HG03457 (cell line): ENCODE results near the gene CACNB2.

ENCODE experiments used
- ATAC-seq: cut with Tn5 transposase; IDR thresholded peaks from one replicate; pipeline ENCODE4 v1.9.1; 2021; ENCODE audit warnings: moderate number of reproducible peaks; ENCODE audit not compliant: unreplicated experiment

CACNB2 gene

DNA sequence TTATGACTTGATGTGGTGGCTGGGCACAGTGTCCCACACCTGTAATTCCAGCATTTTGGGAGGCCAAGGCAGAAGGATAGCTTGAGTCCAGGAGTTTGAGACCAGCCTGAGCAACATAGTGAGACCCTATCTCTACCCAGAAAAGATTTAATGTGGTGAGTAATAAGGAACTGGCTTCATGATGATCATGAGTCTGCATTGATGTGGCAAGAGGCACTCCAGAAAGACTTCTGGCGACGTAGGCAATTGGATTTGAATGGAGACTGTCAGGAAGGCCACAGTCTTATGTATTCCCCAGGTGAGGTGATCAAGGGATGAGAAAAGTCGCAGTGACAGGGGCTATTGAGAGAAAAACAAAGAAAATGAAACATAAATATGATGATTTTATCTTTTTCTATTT lies 138.0 kb downstream of the CACNB2 start:
- no peak for ATAC-seq

DNA sequence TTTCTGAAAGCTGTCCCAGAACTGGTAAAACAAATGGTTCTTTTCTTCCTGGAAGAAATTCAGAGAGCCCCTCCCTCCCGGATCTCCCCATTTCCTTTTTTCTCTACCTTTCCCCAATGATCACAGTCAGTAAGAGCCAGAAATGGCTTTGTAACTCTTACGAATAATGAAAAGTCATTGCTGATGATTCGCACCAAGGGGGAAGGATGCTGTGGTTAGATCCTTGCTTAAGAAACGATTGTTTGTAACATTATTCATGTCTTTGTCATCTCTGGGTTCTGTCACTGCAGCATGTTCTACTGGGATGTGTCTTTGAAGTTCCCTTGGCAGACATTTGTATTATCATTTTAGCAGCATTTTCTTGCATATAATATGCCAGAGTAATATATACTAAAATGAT lies 138.9 kb downstream of the CACNB2 start:
- ATAC-seq = no peak

DNA sequence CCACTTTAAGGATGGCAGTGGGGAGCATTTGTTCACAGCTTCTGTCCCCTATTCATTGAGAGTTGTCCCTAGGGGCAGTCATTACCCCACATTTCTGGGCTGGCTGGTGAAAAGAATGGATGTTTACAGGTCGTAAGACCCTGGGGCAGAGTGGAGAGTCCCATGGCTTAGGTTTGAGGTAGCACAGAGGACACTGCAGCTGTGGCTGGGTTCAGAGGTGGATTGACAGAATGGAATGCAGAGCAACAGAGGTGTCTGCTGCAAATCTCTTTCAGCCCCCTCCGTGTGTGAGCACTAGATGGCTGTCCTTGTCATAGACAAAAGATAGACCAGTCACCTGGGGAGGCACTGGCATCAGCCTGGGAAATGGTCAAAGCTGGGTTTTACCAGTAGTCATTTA lies 141.9 kb downstream of the CACNB2 start:
- no peak for ATAC-seq

DNA sequence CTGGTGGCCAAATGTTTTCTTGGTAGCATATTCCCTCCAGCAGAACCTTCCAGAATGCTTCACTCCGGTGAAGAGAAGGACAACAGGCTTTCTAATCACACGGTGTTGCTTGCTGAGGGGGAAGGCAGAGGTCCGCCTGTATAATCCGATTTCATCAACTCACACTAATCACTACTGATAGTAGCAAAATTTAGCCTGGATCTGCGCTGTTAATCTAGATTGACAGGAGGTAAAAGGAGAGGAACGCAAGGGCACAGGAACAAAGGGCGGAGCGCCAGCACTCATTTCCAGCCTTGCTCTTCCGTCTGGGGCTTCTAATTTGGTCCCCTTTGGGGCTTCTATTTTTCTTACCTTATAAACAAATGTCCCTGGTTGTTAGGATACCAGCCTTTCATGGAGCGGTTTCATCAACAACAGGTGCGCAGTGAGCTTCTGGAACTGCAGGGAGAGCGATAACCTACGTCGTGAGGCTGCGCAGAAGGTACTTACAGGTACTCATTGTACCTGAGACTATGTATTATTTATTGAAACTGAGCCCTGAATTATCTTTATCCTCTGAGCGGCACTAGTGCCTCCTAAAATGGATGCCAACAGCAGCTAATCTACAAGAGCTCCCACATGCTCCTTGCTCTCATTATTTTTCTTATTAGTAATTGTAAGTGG lies 150.6 kb downstream of the CACNB2 start:
- ATAC-seq = no peak

DNA sequence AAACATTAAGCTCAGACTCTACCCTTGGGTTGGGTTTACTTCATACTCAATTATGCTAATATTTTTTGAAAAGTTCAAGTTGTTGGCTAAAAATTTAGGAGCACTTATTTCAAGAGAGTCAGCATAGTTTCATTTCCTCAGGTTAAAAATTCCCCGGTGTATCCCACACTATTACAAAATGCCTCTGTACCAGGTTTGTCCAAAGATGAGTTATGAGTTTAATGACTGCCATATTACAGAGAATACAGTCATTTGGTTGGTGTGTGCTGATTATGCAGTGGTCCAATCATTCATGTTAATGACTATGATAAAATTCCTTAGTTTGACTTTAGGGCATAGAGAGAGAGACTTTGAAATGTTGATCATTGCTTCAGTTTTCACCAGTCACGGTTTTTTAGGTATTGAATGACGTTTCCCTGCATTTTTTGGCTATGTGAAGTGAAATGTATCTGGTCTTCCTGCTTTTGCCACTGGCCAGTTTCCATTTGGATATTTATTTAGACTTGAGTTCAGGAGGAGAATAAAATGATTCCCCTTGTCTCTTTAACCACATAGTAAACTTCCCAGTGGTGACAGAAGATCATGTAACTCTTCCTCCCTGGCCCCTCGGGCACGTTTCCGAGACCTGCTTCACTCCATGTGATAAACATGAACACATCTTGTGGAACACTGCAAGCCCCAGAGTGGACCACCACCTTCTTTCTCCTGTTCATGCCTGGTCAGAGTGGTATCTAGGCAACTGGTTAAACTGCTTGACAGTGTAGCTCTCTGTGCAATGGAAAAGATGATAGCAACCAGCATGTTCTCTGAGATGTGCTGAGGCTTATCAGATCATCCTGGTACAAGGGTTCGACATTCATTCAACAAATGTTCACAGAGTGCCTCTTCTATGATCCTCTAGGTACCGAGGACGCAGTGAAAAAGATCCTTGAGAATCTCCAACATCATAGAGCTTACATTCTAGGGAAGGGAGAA lies 153.6 kb downstream of the CACNB2 start:
- no peak for ATAC-seq

DNA sequence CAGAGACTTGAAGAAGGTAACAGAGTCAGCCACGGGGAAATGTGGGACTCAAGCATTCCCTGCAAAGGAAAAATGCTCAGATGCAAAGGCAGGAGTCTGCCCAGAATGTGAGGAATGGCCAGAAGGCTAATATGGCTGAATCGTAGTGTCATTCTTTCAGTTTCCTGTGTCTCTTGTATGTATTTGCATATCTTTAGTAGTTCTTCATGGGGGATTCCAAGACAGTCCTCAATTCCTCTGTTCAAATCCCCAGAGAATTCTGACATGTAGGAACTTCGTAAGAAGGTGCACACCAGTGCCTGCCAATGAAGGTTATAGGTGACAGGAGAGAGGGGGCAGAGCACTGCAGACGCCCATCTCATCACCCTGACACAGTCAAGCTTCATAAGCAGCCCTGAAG lies 154.4 kb downstream of the CACNB2 start:
- ATAC-seq = no peak

DNA sequence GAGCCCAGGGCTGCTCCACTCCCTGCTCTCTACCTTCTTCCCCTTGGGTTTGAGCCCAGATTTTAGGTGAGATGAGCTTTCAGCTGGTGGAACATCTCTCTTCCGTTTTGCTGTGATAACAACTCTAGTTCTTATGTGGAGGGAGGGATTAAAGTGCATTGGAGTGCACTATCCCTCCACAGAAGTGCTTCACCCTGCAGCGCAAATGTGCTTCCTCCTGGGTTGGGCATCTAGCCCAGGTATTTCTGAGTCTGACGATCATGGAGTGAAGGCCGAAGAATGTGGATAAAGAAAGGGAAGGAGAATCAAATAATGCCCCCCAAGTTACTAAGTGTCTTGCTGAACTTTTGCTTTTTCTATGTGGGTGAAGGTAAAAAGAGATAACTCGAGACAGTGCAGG lies 157.4 kb downstream of the CACNB2 start:
- ATAC-seq = no peak

DNA sequence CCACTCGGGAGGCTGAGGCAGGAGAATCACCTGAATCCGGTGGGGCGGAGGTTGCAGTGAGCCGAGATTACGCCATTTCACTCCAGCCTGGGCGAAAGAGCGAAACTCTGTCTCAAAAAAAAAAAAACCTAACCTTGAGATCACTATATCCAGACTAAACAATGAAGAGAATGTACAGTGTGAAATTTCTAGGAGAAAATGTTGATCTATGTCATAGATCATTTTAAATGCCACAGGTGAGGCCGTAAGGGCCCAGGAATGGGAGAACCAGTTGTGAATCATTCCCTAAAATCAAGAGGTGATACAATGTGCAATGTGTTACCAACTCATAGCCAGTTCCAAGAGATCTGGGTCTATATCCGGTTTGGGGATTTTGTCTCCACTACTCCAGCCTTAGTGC lies 158.0 kb downstream of the CACNB2 start:
- ATAC-seq = no peak

DNA sequence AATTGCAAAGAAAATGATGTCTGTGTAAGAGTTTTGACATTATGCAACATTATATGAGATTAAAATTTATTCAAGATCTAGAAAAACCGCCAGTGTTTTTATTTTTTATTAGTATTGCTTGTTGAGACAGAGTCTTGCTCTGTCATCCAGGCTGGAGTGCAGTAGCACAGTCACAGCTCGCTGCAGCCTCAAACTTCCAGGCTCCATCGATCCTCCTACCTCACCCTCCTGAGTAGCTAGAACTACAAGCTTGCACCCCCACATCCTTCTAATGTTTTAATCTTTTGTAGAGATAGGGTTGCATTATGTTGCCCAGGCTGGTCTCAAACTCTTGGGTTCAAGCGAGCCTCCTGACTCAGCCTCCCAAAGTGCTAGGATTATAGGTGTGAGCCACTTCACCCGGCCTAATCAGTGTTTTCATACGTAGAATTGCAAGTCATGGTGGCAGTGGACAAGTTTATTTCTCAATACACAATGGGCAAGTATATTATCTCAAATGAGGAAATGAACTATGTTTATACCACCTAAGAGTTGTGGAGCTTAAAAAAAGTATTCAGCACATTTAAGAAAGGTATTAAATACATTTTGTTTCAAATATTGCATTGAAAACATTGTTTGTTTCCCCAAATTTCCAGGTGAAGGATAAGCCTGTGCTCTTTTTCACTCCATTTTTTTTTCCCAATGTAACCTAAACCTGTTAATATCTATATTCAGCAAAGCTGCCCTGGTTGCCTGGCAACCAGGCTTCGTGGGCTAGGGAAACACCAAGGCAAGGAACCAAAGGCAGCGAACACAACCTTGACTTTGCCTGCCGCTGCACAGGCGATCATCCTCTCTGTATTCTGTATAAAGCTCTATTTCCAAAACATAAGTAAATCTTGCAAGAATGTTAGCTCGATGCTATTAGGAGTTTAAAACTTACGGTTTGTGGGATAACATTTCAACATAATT lies 163.9 kb downstream of the CACNB2 start:
- ATAC-seq = no peak

DNA sequence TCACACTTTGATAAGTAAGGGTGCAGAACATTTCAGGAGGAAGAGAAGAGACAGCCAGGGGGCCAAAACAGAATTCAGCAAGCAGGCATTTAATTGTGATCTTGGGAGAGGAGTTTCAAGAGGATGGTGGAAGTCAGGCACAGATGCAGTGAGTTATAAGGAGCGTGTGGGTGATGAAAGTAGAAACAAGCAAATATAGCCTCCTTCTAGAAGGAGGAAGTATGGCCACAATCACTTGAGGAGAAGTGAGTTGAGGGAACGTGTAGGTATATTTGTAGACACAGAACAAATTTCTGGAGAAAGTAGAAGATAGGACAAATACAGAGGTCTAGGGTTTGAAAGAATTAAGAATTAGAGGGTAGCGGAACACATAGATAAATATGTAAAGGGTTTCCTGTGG lies 165.8 kb downstream of the CACNB2 start:
- ATAC-seq = no peak

DNA sequence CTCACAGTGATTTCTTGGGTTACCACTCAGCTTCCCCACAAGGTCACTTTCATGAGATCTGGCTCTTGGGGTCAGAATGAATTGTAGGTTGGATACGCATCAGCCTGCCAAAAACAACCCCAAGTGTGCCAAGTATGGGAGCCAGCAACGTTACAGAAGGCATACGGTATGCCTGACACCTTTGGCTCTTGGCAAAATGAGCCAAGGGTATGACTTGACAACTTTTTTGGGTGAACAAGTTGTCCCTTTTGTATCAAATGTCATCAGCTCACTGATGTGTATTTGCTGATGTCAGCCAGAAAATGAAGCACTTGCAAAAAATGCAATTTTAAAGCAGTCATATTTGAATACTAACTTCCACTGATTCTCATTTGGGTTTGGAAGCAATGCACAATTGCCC lies 168.4 kb downstream of the CACNB2 start:
- ATAC-seq = no peak

DNA sequence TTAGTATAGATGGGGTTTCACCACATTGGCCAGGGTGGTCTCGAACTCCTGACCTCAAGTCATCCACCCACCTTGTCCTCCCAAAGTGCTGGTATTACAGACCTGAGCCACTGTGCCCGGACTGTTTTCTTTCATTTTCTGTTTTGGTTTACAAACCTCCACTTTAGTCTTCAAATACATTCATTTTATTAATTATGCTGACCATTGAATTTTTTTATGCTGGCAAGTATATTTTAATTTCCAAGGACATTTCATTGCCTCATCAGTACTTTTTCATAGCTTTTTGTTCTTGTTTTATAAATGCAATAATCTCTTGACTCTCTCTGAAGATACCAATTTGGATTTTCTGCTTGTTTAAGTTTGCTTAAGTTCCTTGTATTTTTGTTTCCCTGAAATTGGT lies 170.5 kb downstream of the CACNB2 start:
- ATAC-seq = no peak

DNA sequence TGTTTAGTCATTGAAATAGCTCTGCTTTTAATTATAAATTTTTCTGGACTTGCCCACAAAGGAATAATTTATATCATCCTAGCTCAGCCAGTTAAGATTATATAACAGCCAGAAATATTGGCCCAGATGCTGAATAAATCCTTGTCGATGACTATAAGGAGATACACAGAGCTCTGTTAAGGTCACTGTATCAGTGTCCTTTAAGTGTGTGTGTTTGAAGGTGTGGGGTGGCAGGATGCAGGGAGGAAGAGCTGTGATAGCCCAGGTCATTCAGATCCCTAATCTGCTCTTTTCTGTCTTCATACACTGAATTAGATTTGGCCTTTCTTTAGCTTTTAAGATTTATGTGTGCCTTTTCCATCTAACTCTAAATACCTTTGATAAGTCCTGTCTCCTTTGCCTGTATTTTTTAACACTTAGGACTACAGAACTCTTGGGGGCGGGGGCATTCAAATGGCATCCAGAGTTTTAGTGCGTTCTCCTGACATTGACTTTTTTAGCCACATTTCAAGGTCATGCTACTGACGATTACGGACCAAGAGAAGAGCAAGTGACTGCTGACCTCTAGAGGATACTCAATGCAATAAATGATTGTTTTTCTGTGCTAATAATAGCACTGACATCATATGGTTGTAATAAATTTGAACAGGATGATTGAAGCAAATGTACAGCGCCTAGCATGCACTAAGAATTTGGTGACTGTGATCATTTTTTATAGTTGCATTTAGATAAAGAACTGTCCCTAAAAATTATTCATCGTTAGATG lies 172.3 kb downstream of the CACNB2 start:
- ATAC-seq = peak; percentile 79

DNA sequence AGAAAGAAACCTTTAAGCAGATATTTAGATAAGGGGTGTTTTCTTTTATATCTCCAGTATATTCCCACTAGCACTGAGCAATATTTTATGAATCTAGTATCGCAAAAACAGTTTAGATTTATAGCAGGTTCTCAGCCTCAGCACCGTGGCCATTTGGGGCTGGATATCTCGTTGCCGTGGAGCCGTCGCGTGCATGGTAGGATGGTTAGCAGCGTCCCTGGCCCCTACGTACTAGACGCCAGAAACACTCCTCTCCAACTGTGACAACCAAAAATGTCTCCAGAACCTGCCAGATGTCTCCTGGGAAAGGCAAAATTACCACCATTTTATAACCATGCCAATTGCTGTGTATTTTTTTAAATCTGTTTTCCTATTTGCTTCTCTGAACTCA lies 172.9 kb downstream of the CACNB2 start:
- no peak for ATAC-seq

DNA sequence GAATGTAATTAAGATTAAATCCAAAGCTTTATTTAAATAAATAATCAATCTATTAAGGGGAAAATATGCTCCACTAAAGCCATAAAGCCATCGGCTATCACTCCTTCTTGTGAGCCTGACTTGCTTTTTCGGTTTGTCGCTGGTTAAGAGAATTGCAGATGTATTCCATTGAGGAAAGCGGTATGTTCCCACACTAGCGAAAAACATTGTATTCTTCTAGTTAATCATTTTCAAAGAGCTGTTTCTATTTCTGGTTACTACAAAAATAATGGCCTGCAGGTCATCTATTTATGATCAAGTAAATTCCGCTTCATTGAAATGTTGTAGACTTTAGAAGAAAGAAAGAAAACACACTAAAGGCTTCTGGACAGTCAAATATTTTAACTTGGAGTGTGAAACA lies 173.4 kb downstream of the CACNB2 start:
- ATAC-seq = no peak

DNA sequence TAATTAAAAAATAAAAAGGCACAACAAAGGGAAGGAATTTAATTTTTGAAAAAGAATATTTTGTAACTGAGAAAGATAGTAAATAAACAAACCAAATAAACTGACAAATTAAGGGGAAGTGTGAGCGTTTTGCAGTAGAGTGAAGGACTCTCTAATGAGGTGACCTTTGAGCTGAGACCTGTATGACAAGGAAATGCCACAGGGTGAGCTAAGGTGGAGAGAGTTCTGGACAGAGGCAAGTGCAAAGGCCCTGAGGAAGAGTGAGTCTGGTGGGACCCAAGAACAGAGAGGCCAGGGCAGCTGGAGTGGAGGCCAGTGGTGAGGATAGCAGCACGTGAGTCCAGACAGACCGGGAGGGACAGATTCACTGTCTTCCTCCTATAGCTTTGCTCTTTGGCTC lies 179.4 kb downstream of the CACNB2 start:
- ATAC-seq = no peak

DNA sequence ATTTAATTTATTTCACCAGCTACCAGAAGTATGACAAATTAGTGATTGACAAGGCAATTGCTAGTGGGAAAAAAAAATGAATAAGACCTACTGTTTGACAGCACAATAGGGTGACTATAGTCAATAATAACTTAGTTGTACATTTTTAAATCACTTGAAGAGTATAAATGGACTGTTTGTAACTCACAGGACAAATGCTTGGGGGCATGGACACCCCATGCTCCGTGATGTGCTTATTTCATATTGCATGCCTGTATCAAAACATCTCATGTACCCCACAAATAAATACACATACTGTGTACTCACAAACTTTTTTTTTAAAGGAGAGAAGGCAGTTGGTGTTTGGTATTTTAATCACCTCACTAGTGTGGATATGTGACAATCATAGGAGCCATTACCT lies 181.1 kb downstream of the CACNB2 start:
- ATAC-seq = no peak

DNA sequence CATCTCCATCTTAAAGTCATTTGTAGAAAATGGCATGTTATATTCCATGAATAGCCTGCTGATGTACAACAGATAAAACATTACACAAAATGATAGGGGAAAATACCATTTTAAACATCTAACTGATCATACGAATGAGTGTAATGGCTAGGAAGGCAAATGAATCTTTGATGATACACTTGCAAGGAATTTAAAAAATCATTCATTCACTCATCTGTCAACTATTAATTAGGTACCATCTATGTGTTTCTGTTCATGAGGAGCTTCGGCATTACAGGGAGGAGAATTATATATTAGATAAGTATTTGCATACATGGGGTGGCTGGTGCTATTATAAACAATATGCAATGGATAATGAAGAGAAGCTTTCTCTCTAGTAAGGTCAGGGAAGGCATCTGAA lies 183.7 kb downstream of the CACNB2 start:
- ATAC-seq = no peak

DNA sequence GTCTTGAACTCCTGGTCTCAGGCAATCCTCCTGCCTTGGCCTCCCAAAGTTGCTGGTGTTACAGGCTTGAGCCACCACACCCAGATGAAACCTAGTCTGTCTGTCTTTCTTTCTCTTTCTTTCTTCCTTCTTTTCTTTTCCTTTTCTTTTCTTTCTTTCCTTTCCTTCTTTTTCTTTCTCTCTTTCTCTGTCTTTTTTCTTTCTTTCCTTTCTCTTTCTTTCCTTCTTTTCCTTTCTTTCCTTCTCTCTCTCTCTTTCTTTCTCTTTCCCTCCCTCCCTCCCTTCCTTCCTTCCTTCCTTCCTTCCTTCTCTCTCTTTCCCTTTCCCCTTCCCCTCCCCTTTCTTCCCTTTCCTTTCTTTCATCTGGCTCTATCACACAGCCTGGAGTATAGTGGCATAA lies 185.2 kb downstream of the CACNB2 start:
- no peak for ATAC-seq

DNA sequence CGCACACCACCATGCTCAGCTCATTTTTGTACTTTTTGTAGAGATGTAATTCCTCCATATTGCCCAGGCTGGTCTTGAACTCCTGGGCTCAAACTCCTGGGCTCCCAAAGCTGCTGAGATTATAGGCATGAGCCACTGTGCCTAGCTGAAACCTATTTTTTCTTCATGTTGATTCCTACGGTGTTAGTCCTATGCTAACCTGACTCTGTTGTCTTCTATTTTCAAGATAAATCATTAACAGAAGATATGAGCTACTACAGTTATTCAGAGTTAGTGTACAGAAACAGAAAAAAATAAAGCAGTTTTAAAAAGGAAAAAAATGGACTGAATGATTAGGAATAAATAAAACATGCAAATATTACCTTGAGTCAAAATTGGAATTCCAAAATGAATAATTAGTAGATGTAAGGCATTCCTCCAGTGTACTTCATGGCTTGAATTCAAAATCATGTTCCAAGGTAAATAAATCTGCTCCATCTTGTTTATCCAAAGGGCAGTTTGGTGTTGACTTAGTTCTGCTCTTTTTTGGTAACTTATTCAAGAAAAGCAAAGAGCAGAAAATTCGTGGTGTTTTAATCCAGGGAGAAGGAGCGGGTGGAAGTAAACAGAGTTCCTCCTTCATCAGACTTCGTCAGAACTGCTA lies 185.8 kb downstream of the CACNB2 start:
- ATAC-seq = no peak
